Occipital lobe (tissue), 2 donors: Measurements from ENCODE around the gene FAM200A. TPM values are rescaled to one million over a fixed set of nuclear protein-coding genes. Genes with fewer than 3 reads are reported as not detected.
A peak's percentile ranks its signal among the peaks of the same experiment; 100 is the strongest.
"Not testable (repeated sequence)": the region's sequence is repeated elsewhere in the genome, so short reads cannot be mapped to it uniquely, and the experiment has no call there.

Experiments
- DNase-seq: peaks from one replicate; lab custom pipeline; 2025; lab: John Stamatoyannopoulos, UW
- total RNA-seq: library from RNA; depleted of rRNA; stranded (reverse); fragments of >200 nt; gene quantifications from one replicate; pipeline ENCODE4 v1.2.3, GENCODE V29; 2014

The FAM200A gene
- 18.9 TPM for total RNA-seq

- peak; percentile 81 for DNase-seq
Observed at GRCh38 chr7:99551767-99552463, at the start of gene FAM200A. FAM200A (minus strand) TSS chr7:99552114; CDS start chr7:99548407, 3,707 bp downstream.

GRCh38 chr7:99599836-99600235 lies 47.9 kb upstream of the FAM200A start:
- DNase-seq = no peak

GRCh38 chr7:99597762-99598501 lies 46.0 kb upstream of the FAM200A start, which contains the start of gene TMEM225B:
TMEM225B (plus strand) TSS chr7:99598267; CDS start chr7:99604389, 6,122 bp downstream.
- DNase-seq = no peak

- no peak for DNase-seq
Observed at GRCh38 chr7:99596408-99596955, 44.6 kb upstream of the FAM200A start.

- DNase-seq = no peak
Observed at GRCh38 chr7:99594948-99595745, 43.2 kb upstream of the FAM200A start.

GRCh38 chr7:99588868-99589267 lies 37.0 kb upstream of the FAM200A start:
- DNase-seq = no peak

- DNase-seq = not testable (repeated sequence)
Observed at GRCh38 chr7:99580778-99581332, 28.9 kb upstream of the FAM200A start.

- peak; percentile 36 for DNase-seq
Observed at GRCh38 chr7:99579956-99580777, 28.3 kb upstream of the FAM200A start.

GRCh38 chr7:99579281-99579955 lies 27.5 kb upstream of the FAM200A start:
- DNase-seq = no peak

GRCh38 chr7:99576251-99576650 lies 24.3 kb upstream of the FAM200A start:
- no peak for DNase-seq

GRCh38 chr7:99573257-99573656 lies 21.3 kb upstream of the FAM200A start:
- no peak for DNase-seq

- no peak for DNase-seq
Observed at GRCh38 chr7:99571768-99572167, 19.9 kb upstream of the FAM200A start.

- not testable (repeated sequence) for DNase-seq
Observed at GRCh38 chr7:99568770-99569169, 16.9 kb upstream of the FAM200A start.

- DNase-seq = no peak
Observed at GRCh38 chr7:99563650-99564049, 11.7 kb upstream of the FAM200A start.

GRCh38 chr7:99562832-99563231 lies 10.9 kb upstream of the FAM200A start:
- DNase-seq = no peak

GRCh38 chr7:99562114-99562784 lies 10.3 kb upstream of the FAM200A start:
- DNase-seq = no peak

GRCh38 chr7:99561737-99562051 lies 9.8 kb upstream of the FAM200A start:
- DNase-seq = no peak

- no peak for DNase-seq
Observed at GRCh38 chr7:99560834-99561736, 9.2 kb upstream of the FAM200A start.
